HCT116 (cell line): ENCODE measurements around the gene FSD2. TPM values are rescaled to one million over a fixed set of nuclear protein-coding genes. Genes with fewer than 3 reads are reported as not detected.

Experiments used
- ATAC-seq: fragments of 200-7000 bp; cut with Tn5 transposase; 2 replicates; pipeline ENCODE4 v1.9.1; 2020; ENCODE audit warnings: mild to moderate bottlenecking, moderate library complexity
- BruUV-seq: library from RNA; stranded (reverse); fragments of 400-500 nt; replicated peaks from 2 replicates; lab custom pipeline; 2021; lab: Mats Ljungman, UMichigan
- CTCF ChIA-PET: fragments of 300-600 bp; sonication (Branson Sonifier 250); formaldehyde crosslinking; loops from one replicate; lab custom pipeline; 2021; ENCODE audit warnings: antibody characterized with exemption; lab: Charles Lee
- POLR2A ChIA-PET: fragments of 300-600, 350-600 bp; sonication (Branson Sonifier 250); formaldehyde crosslinking; loops from one replicate; lab custom pipeline; 2021; ENCODE audit warnings: antibody characterized with exemption; lab: Charles Lee
- RAD21 ChIA-PET, 2 experiments: fragments of 300-600 bp; sonication (Branson Sonifier 250); formaldehyde crosslinking; loops; one replicate each; lab custom pipeline; 2023; ENCODE audit warnings: low total read pairs in 2 of 2; ENCODE audit not compliant: uncharacterized antibody in 2 of 2, unreplicated experiment in 2 of 2, low non-redundant PET in 1 of 2; lab: Charles Lee
- DNase-seq: peaks from one replicate; pipeline ENCODE4 v3.0.0-alpha.2; 2010; ENCODE audit warnings: low read depth, low spot score
- H2AFZ ChIP-seq: fragments of 200-600 bp; shearing (Covaris generic), sonication (generic); 2 replicates; pipeline ENCODE4 v1.6.1; 2017; ENCODE audit warnings: low read depth, mixed run types, mixed read lengths, antibody characterized with exemption, low read length; ENCODE audit not compliant: poor library complexity, severe bottlenecking
- H3K27ac ChIP-seq: 2 replicates; pipeline ENCODE4 v1.5.1; 2012; ENCODE audit warnings: low read depth, low read length
- H3K27me3 ChIP-seq: fragments of 200-600 bp; sonication (generic); 2 replicates; pipeline ENCODE4 v1.6.1; 2016; ENCODE audit warnings: mixed run types, low read length, mixed read lengths; ENCODE audit not compliant: insufficient read depth
- H3K36me3 ChIP-seq, 2 experiments: fragments of 200-500 bp in 1 of 2; fragments of 200-600 bp in 1 of 2; sonication (Bioruptor generic) in 1 of 2; sonication (generic) in 1 of 2; 2 replicates each; pipeline versions ENCODE4 v1.5.1 to v1.6.1; 2014 to 2016; ENCODE audit warnings: low read length in 2 of 2, inconsistent platforms in 1 of 2, mixed read lengths in 1 of 2, mixed run types in 1 of 2; ENCODE audit not compliant: insufficient read depth in 2 of 2, control insufficient read depth in 1 of 2
- H3K4me1 ChIP-seq, 2 experiments: fragments of 200-600 bp in 1 of 2; sonication (generic) in 1 of 2; 2 replicates each; pipeline versions ENCODE4 v1.5.1 to v1.6.1; 2012 to 2017; ENCODE audit warnings: low read length in 2 of 2, inconsistent platforms in 1 of 2, mild to moderate bottlenecking in 1 of 2, mixed read lengths in 1 of 2, mixed run types in 1 of 2, moderate library complexity in 1 of 2; ENCODE audit not compliant: insufficient read depth in 2 of 2, control insufficient read depth in 1 of 2
- H3K4me2 ChIP-seq: fragments of 200-600 bp; sonication (generic); 2 replicates; pipeline ENCODE4 v1.6.1; 2017; ENCODE audit warnings: mixed run types, low read length, mixed read lengths
- H3K4me3 ChIP-seq, 2 experiments: fragments of 200-600 bp in 1 of 2; sonication (generic) in 1 of 2; replicated peaks in 1 of 2; 2 replicates each; pipeline ENCODE4 v1.5.1; 2011 to 2016; ENCODE audit warnings: low read length in 2 of 2, control low read depth in 1 of 2, low read depth in 1 of 2, mild to moderate bottlenecking in 1 of 2, mixed read lengths in 1 of 2, mixed run types in 1 of 2
- H3K79me2 ChIP-seq: fragments of 200-600 bp; sonication (generic); 2 replicates; pipeline ENCODE4 v1.6.1; 2017; ENCODE audit warnings: mild to moderate bottlenecking, mixed run types, low read length, moderate library complexity, mixed read lengths; ENCODE audit not compliant: insufficient read depth
- H3K9ac ChIP-seq: fragments of 200-600 bp; sonication (generic); 2 replicates; pipeline ENCODE4 v1.6.1; 2016; ENCODE audit warnings: low read length, mixed read lengths
- H3K9me2 ChIP-seq: fragments of 200-600 bp; sonication (generic), shearing (Covaris generic); 2 replicates; pipeline ENCODE4 v1.6.1; 2017; ENCODE audit warnings: mixed run types, mild to moderate bottlenecking, moderate library complexity; ENCODE audit not compliant: insufficient read depth
- H3K9me3 ChIP-seq, 2 experiments: fragments of 200-500 bp in 1 of 2; fragments of 200-600 bp in 1 of 2; sonication (Bioruptor generic) in 1 of 2; sonication (generic) in 1 of 2; 2 replicates each; pipeline ENCODE4 v1.6.1; 2014 to 2017; ENCODE audit warnings: low read length in 2 of 2, mixed read lengths in 2 of 2, inconsistent platforms in 1 of 2, low read depth in 1 of 2, mild to moderate bottlenecking in 1 of 2, mixed run types in 1 of 2, moderate library complexity in 1 of 2; ENCODE audit not compliant: control insufficient read depth in 1 of 2, insufficient read depth in 1 of 2
- H4K20me1 ChIP-seq: fragments of 200-600 bp; sonication (generic), shearing (Covaris generic); 2 replicates; pipeline ENCODE4 v1.6.1; 2017; ENCODE audit warnings: mixed run types, mild to moderate bottlenecking, moderate library complexity; ENCODE audit not compliant: insufficient read depth
- CBX3 ChIP-seq: IDR thresholded peaks from 2 replicates; pipeline ENCODE4 v1.6.1; 2012; ENCODE audit warnings: low read depth
- TCF7L2 ChIP-seq: IDR thresholded peaks from 2 replicates; pipeline ENCODE4 v1.7.0; 2011; ENCODE audit warnings: borderline replicate concordance, inconsistent platforms; ENCODE audit not compliant: insufficient read depth, insufficient read length; ENCODE audit errors: extremely low read depth
- ZFX ChIP-seq: fragments of 450-650 bp; IDR thresholded peaks from 2 replicates; pipeline ENCODE4 v1.6.1; 2017
- intact Hi-C: fragments of 100-400 bp; cut with micrococcal nuclease; formaldehyde crosslinking; loops from 2 replicates; pipeline ENCODE4 v1.10.0; 2022
- total RNA-seq: library from RNA; stranded (reverse); gene quantifications from one replicate; pipeline ENCODE4 v1.2.1, GENCODE V29; 2021; ENCODE audit not compliant: unreplicated experiment
- TF ChIP-seq, protein P1 (sequence below): IDR thresholded peaks from 2 replicates; pipeline ENCODE4 v1.6.1; 2012; ENCODE audit warnings: low read depth

FSD2 gene
- total RNA-seq, 1 experiment from 2014 or later, result not detected

DNA sequence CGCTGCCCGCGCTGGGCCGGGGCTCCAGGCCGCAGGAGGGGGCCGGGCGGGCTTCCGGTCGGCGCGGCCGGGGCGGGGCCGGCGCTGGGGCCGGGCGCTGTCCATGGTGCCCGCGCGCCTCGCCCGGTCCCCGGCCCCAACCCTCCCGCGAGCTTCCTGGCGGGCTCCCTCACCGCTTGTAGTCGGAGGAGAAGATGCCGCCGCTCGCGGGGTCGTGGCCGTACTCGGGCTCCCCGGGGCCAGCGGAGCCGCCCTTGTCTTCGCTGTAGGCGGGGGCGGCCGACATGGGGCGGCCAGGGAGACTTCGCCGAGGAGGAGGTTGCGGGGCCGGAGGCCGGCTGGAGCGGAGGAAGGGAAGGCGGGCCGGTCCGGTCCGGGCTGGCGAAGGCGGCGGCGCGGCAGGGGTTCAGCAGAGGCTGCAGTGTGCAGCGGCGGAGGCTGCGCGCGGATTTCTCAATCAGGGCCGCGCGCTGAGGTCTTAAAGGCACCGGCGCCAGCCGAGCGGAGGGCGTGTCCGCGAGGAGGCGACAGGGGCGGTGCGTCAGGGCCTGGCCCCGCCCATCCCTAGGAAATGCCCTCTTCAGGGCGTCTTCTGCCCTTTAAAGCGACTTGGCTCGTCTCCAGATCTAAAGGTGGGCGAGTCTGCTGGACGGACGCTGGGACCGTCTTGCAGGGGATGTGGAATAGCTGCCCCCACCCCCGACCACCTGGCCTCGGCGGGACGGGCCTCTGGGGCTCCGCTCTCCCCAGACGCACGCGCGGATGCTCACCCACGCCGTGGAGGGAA lies 96.3 kb downstream of the FSD2 start, which contains the start of gene AP3B2:
AP3B2 (minus strand) TSS at position 455 of the 787 bp plus-strand sequence; CDS start at position 286, 169 bp downstream.
- Histone ChIP-seq H3K27ac (no peak within 1 kb of the TSS), H2AFZ (no peak within 1 kb of the TSS)

More for the DNA sequence above, 96.3 kb downstream of the FSD2 start, which contains the start of gene AP3B2:
- ChIA-PET RAD21 (no interaction called here), POLR2A (no interaction called here), CTCF (no interaction called here)
- peaks cover 0 to 4% of the 10 kb centered on the region in 2 experiments; a peak in 1 of 4 replicates for H3K4me1 ChIP-seq
- H3K4me2 ChIP-seq, result peak within 1 kb of the TSS; percentile 83
- no peaks in the 10 kb centered on the region for H4K20me1 ChIP-seq
- no TSS peak for BruUV-seq
- intact Hi-C loops, result loop anchor here (5.0 kb wide), 1 partner anchor 47 kb away; no protein-coding TSS in a partner anchor
- DNase-seq, result no peak
- TF ChIP-seq TCF7L2 (no peak), CBX3 (no peak), ZFX (peak; percentile 7; the same call in 1 of the 2 replicates)
- TF ChIP-seq, protein P1, sequence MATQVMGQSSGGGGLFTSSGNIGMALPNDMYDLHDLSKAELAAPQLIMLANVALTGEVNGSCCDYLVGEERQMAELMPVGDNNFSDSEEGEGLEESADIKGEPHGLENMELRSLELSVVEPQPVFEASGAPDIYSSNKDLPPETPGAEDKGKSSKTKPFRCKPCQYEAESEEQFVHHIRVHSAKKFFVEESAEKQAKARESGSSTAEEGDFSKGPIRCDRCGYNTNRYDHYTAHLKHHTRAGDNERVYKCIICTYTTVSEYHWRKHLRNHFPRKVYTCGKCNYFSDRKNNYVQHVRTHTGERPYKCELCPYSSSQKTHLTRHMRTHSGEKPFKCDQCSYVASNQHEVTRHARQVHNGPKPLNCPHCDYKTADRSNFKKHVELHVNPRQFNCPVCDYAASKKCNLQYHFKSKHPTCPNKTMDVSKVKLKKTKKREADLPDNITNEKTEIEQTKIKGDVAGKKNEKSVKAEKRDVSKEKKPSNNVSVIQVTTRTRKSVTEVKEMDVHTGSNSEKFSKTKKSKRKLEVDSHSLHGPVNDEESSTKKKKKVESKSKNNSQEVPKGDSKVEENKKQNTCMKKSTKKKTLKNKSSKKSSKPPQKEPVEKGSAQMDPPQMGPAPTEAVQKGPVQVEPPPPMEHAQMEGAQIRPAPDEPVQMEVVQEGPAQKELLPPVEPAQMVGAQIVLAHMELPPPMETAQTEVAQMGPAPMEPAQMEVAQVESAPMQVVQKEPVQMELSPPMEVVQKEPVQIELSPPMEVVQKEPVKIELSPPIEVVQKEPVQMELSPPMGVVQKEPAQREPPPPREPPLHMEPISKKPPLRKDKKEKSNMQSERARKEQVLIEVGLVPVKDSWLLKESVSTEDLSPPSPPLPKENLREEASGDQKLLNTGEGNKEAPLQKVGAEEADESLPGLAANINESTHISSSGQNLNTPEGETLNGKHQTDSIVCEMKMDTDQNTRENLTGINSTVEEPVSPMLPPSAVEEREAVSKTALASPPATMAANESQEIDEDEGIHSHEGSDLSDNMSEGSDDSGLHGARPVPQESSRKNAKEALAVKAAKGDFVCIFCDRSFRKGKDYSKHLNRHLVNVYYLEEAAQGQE, result peak; percentile 71
- TF ChIP-seq, all 23 proteins: peak for 2
- H3K9ac ChIP-seq, result no peak within 1 kb of the TSS
- no peaks in the 10 kb centered on the region for H3K79me2 ChIP-seq
- peak within 1 kb of the TSS; percentile 33 to 55 for H3K4me3 ChIP-seq
- no peaks in the 10 kb centered on the region for H3K36me3 ChIP-seq
- H3K9me3 ChIP-seq, result no peaks in the 10 kb centered on the region
- no peaks in the 10 kb centered on the region for H3K27me3 ChIP-seq
- H3K9me2 ChIP-seq, result no peaks in the 10 kb centered on the region
- peak; percentile 94 for ATAC-seq
